Measurements from ENCODE around the gene SCLT1.
"Not testable (repeated sequence)": the region's sequence is repeated elsewhere in the genome, so short reads cannot be mapped to it uniquely, and the experiment has no call there.

Gene SCLT1

DNA sequence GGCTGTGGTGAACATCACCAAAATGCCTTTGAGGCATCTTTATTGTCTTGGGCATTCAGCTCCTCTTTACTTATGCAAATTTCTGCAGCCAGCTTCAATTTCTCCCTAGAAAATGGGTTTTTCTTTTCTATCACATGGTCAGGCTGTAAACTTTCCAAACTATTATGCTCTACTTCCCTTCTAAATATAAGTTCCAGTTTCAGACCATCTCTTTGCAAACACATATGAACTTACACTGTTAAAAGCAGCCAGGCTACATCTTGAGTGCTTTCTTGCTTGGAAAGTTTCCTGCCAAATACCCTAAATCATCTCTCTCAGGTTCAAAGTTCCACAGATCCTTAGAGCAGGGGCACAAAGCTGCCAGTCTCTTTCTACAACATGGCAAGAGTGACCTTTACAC lies 13.2 kb downstream of the SCLT1 start:
- intact Hi-C loops (cut with DNase I): no loop called here
- DNase-seq: no peak

DNA sequence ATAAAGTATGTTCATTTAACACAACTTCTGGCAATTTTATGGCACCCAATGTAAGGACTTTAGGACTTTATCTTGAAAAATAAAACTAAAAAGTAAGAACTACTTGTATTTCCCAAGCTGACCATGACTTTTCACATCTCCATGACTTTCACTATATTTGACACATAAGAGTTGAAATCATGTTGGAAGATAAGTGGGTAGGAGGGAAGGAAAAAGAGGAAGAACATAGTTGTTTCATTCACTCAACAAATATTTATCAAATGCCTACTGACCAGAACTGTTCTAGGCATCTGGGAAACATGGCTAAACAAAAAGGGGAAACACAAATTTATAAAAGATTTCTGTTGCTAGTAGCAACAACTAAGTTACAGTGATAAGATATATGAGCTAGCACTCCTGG lies 16.0 kb downstream of the SCLT1 start:
- no peak for DNase-seq
- intact Hi-C loops (cut with DNase I): no loop called here

DNA sequence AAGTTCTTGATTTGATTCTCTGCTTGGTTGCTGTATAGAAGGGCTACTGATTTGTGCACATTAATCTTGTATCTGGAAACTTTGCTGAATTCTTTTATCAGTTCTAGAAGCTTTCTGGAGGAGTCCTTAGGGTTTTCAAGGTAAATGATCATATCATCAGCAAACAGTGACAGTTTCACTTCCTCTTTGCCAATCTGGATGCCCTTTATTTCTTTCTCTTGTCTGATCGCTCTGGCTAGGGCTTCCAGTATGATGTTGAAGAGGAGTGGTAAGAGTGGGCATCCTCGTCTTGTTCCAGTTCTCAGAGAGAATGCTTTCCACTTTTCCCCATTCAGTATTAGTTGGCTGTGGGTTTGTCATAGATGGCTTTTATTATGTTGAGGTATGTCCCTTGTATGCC lies 23.8 kb downstream of the SCLT1 start:
- intact Hi-C loops (cut with DNase I); DNase-seq: not testable (repeated sequence)

DNA sequence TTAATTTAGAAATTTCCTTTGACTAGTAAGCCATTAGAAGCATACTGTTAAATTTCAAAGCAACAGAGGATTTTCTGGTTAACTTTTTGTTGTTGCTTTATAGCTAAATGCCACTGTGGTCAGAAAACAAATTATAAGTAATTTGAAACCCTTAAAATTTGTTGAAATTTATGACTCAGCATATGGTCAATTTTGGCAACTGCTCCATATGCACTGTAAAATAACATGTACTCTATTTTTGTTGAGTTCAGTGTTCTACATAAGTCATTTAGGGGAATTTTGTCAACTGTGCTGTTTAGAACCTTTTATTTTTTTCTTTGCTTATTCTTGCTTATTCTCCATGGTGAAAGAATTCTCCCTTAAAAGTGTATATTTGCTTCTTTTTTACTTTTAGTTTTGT lies 28.6 kb downstream of the SCLT1 start:
- intact Hi-C loops (cut with DNase I): no loop called here

DNA sequence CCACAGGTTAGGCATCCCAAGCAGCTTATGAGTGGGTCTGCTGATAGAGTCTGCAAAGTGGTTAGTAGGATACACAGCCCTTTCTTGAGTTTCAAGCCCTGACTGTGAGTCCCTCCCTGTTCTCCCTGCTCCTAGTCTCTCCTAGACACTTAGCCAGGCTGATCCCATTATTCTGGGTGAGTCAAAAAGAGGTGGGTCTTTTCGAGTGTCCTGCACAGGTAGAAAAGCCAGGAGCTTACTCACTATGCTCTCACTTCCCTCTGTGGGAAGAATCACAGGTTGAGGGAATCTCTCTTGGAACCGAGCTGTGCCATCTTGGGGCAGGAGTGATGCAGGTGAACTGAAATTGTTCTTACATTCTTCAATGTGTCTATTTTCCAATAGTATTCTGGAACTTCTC lies 29.7 kb downstream of the SCLT1 start:
- DNase-seq: no peak
- intact Hi-C loops (cut with DNase I): no loop called here

More for the DNA sequence above, 28.6 kb downstream of the SCLT1 start:
- DNase-seq: no peak

DNA sequence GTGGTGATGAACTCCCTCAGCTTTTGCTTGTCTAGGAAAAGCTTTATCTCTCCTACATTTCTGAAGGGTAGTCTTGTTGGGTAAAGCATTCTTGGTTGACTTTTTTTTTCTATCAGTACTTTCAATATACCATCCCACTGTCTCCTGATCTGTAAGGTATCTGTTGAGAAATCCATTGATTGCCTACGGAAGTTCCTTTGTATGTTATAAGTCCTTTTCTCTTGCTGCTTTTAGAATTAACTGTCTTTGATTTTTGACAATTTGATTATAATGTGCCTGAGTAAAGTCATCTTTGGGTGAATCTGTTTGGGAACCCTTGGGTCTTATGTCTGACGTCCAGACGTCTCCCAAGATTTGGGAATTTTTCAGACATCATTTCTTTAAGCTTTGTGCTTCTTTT lies 30.8 kb downstream of the SCLT1 start:
- DNase-seq: no peak
- intact Hi-C loops (cut with DNase I): no loop called here

DNA sequence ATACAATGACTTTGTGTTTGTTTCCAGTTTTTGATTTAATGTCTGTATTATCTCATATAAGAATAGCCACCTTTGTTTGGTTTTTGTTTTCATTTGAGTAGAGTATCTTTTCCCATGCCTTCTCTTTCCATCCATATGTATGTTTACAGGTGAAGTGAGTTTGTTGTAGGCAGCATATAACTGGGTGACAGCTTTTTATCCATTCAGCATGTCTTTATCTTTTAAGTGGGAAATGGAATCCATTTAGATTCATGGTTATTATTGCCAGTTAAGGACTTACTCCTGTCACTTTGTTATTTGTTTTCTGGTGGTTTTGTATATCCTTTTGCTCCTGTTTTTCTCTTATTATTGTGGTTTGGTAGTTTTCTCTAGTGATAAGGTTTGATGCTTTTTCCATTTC lies 34.3 kb downstream of the SCLT1 start:
- intact Hi-C loops (cut with DNase I): no loop called here

DNA sequence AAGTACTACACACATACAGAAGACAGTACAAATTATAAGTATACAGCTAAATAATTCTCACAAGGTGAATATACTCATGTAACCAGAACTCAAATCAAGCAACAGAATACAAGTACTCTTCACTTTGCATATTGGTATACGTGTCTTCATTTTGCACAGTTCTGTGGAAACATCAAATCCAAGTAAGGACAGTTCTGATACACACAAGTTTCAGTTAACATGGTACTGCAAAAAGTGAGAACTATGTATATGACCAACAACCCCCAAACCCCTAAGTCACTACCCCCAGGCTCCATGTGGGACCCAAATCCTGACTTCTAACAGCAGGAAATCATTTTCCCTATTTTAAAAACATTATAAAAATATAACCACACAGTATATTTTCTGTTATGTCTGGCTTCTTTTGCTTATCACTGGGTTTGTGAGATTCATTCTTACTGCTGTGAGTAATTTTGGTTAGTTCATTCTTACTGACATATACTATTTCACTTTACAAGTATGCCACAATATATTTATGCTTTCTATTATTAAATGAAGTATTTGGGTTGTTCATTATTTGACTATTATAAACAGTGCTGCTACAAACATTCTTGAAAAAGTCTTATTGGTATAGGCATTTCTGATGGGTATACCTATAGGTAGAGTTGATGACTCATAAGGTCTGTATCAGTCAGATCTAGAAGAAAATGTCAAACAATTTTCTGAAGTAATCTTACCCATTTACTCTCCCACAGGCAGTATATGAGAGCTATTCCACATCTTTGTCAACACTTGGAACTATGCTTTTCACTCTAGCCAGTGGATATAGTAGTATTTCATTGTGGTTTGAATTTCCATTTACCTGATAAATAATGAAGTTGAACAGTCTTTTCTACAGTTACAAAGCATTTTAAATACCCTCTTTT lies 47.0 kb downstream of the SCLT1 start:
- intact Hi-C loops (cut with DNase I): no loop called here
- DNase-seq: no peak

More for the DNA sequence above, 34.3 kb downstream of the SCLT1 start:
- DNase-seq: no peak

DNA sequence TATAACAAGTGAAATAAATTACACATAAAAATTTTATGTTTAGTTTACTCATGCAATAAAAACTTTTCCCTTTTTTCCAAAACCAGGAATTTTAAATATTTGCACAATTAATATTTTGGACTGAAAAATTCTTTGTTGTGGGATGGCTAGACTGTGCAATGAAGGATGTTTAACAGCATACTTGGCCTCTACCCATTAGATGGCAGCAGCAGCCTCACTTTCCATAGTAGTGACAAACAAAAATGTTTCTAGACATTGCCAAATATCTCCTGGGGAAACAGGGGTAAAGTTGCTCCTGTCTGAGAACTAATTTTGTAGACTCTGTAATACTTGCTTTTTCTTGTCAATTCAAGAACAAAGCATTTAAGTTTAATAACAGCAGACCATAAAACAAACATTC lies 49.8 kb downstream of the SCLT1 start:
- no peak for DNase-seq
- intact Hi-C loops (cut with DNase I): no loop called here

DNA sequence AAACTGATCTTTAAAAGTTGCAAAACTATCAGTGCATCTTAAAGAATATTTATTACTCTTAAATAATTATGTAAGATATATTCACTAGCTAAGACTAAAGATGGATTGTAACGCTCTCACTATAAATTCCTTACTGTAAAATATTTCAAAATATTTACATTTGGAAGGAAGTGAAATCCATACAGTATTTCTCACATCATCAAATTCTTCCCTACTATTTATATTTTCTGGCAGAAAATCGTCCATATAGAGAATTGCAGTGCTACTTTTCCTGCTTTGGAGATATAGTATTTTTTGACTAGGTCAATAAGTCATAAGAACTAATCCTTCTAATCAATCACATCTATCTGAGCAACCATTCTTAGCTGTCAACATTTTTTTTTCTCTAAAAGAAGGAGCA lies 52.9 kb downstream of the SCLT1 start:
- no peak for DNase-seq
- intact Hi-C loops (cut with DNase I): no loop called here

DNA sequence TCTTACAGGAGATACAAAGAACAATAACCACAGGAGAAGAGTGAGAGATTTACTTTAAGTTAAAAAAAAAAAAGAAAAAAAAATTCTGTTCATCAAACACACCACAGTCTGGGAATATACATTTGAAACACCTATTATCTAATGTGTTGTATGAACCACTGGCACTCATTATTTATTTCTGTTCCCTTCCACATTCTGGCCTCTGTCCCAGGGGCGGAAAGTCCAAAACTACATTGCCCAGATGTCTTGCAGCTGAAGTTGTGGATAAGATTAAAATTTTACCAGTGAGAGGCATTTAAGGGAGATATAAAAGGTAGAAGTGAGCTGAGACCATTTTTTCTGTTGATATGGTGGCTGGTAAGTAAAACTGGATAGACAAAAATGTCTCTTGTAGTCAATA lies 56.2 kb downstream of the SCLT1 start:
- intact Hi-C loops (cut with DNase I): no loop called here
- DNase-seq: peak in 1 of 10 donors; percentile 19

DNA sequence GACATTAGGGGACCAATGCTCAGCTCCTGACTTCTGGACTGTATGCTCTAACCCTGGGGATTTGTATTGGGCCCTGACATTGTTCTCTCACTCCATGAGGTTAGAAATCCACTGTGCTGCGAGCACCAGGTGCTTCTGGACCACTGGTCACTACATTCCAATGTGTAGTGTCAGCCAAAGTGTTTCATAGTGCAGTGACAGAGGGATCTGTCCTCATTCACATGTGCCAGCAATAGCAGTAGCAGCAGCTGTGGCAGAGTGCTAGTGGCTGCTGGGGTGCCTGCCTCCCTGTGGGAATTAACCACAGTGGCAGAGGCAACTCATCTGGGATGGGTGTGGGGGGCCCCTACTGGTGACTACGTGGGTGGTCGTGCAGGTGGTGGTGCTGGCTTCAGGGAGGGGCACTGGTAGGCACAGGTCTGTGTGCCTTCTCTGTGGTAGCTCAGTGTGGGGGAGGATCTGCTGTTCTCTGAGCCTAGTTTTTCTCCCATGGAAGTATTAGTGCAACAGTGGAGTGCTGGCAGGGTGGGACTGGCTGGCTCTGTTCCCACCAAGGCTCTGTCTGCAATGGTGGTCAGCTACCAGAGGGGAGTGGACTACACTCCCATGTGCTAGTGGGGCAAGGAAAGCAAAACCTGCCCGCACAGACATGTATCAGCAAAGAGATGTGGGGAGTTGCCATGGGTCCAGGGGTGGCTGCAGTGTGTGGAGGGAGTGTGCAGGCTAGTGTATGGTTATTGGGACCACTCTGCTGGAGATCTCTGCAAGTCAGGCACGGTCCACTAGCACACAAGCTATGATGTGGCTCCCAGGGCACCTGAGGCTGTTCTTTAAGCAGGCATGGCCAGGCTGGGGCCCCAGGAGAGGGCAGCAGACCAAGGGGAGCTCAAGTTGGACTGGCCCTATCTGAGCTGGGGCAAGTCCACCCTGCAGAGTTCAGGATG lies 78.5 kb downstream of the SCLT1 start:
- DNase-seq: peak in 2 of 10 donors; percentile 34 to 59
- intact Hi-C loops (cut with DNase I): no loop called here

DNA sequence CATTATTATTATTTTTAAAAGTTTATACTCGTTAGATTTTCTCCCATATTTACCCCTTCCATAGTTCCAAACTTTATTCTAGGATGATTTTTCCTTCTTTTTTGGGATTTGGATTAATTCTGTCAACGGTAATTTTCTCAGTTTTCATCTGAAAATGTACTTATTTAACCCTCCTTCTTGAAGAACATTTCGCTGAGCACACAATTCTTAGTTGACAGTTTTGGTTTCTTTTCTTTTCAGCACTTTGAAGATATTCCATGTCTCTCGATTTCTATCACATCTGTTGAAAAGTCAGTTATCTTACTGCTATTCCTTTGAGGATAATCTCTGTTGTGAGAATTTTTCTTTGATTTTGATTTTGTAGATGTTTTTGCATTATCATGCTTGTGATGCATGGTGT lies 85.2 kb downstream of the SCLT1 start:
- DNase-seq: no peak

DNA sequence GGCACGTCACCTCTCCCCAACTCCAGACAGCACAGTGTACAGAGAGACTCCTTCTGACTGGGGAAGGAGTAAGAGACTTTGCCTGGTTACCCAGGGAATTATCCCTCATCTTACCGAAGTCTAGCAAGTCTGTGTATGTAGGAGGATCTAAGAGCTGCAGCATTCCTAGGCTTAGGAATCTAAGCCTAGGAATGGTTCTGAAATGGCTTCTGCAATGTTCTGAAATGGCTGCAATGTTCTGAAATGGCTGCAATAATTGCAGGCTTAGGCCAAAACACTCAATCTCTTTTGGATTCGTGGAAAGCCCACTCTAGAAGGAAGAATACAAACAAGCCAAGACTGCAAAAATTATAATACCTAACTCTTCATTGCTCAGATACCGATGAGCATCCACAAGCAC lies 106.4 kb downstream of the SCLT1 start:
- intact Hi-C loops (cut with DNase I): no loop called here
- DNase-seq: no peak

More for the DNA sequence above, 85.2 kb downstream of the SCLT1 start:
- intact Hi-C loops (cut with DNase I): no loop called here

DNA sequence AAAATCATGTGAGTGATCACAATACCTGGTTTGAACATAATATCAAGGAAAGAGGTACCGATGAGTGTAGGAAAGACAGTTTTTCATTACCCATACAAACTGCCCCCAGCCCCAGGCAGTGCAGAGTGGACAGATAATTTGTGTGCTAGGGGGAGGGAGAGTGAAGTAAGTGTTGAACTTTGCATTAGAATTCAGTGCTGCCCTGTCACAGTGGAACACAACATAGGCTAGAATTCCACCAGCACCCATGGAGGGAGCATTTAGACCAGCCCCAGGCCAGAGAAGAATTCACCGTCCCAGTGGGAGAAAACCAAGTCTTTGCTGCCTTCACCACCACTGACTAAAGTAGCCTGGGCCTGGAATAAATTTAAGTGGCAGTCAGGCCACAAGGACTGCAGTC lies 107.3 kb downstream of the SCLT1 start:
- no peak for DNase-seq
- intact Hi-C loops (cut with DNase I): no loop called here

DNA sequence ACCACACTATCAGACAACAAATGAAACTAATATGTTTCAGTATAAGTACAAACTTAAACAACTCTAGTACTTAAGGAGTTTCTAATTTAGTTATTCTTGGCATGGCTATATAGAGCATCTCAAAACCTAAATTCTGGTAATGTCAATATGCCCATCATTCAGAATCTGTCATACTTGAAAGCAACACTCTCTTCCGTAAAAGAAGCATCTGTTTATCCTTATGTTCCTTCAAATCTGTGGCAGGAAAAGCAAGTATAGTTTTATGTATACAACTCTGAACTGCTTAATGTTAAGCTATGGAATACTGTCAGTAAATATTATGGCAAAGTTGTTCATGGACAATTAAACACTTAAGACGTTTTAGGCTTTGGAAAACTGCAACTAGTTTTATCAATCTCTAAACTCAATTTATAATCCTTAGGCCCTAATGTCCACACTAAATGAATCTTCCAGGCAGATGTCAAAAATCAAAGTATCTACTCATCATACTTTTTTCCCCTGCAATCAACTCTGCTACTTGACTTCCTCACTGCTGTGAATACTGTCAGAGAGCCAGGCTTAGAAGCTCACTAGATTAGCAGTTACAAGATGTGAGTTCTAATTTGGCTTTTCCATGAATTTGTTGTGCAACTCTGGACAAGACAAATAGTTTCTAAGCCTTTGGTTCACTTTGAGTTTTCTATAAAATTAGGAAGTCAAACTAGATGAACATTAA lies 109.4 kb downstream of the SCLT1 start:
- intact Hi-C loops (cut with DNase I): no loop called here
- no peak for DNase-seq

DNA sequence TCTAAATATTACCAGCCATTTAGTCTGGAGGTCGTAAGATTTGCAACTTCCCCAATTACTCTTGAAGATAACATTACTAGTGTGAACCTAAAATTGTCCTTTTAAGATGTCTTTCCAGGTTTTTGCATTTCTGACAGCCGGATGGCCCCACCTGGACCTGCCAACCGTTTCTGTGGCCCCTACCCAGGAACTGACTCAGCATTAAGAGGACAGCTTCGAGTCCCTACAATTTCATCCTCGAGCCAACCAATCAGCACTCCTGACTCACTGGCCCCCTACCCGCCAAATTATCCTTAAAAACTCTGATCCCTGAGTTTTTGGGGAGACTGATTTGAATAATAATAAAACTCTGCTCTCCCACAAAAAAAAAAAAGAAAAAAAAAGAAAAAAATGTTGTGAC lies 112.0 kb downstream of the SCLT1 start:
- intact Hi-C loops (cut with DNase I): no loop called here
- DNase-seq: no peak

DNA sequence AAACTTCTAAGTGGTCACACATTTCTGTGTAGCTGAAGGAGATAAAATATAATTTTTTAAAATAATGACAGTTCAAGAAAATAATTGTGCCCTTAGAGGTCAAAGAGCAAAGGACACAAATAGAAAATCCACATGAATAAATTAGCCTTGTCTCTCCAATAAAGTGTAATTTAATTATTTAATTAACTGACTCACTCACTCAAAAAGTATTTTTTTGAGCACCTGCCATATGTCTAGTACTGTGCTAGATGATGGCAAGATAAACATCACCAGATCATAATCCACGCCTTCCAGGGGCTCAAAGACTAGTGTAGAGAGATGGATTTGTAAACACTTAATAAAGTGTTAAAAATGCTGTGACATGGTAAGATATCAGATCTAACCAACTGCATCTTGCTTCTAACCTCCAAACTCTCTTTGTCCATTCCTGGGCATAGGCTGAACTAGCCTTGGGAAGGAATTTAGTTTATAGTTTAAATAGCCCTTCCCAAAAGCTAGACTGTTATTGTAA lies 112.5 kb downstream of the SCLT1 start:
- intact Hi-C loops (cut with DNase I): no loop called here
- DNase-seq: no peak

DNA sequence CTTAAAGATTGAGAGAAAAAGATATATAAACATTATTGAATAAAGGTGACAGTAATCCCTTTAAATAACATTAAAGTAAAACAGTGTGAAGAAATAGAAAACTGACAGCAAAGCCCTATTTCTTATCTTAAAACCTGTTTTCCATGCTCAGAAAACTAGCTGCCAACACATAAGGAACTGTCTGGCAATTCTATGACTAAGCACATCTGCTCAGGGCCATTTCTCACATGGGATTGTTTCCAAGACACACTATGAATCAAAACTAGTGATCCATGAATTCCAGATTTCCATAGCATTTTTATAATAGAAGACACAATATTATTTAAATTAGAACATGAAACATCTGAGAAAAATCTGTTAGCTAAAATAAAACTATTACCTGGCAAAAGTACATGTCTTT lies 113.4 kb downstream of the SCLT1 start:
- intact Hi-C loops (cut with DNase I): no loop called here
- DNase-seq: no peak

DNA sequence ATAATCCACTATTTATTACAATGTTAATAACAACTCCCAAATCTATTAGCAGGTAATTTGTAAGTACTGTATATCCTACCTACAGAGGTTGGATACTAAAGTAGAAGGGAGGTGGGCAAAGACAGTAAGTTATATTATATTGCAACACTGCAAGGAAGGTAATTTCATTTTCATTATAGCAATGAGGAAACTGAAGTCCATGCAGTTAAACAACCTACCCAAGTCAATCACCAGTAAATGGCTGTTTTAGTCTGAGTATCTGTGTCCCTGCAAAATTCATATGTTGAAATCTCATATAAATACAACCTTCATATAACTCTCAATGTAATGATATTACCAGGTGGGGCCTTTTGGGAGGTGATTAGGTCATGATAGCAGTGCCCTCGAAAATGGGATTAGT lies 114.4 kb downstream of the SCLT1 start:
- intact Hi-C loops (cut with DNase I): no loop called here
- no peak for DNase-seq

DNA sequence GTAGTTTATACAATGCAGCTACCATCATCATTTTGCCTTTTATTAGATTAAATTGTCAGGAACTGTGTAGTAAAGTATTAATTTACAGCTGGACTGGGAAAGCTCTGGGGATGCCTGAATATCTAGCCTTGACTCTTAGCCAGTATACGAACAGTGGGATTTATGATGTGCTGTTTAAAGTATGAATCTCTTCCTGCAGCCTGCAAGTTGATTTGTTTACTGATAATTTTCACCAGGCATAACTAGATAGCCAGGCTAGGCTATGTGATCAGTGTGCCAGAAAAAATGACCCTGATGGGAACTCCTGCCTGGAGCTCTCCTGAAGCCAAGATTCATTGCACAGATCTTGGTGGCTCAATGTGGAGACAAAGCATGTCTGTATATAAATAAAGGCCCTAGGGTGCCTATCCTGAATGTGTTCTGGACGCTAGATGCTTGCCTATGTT lies 119.2 kb downstream of the SCLT1 start:
- intact Hi-C loops (cut with DNase I): no loop called here
- no peak for DNase-seq

Measured in posterior cingulate gyrus (tissue), 11 donors.